Activated T-cell treated with anti-CD3 and anti-CD28 coated beads, Interleukin-2, amount 50 U/mL, for 4 hours (primary cell): Measurements from ENCODE around the gene AKIRIN1. TPM values are rescaled to one million over a fixed set of nuclear protein-coding genes. Genes with fewer than 3 reads are reported as not detected.
"Not testable (repeated sequence)": the region's sequence is repeated elsewhere in the genome, so short reads cannot be mapped to it uniquely, and the experiment has no call there.

Source experiments
- ATAC-seq, 2 donors: fragments of 200-7000 bp; cut with Tn5 transposase; one replicate each; pipeline ENCODE4 v1.10.0; 2021
- DNase-seq: peaks from one replicate; pipeline ENCODE4 v3.0.0-alpha.2; 2020
- H3K27me3 Mint-ChIP-seq: one replicate; pipeline ENCODE4 v1.8.0; 2021; ENCODE audit warnings: low read depth, mixed read lengths
- H3K36me3 Mint-ChIP-seq: one replicate; pipeline ENCODE4 v1.8.0; 2022; ENCODE audit warnings: mixed read lengths; ENCODE audit not compliant: insufficient read depth
- H3K4me1 Mint-ChIP-seq: one replicate; pipeline ENCODE4 v1.8.0; 2021; ENCODE audit warnings: low read depth, mixed read lengths
- H3K4me3 Mint-ChIP-seq: one replicate; pipeline ENCODE4 v1.8.0; 2021; ENCODE audit warnings: mild to moderate bottlenecking, moderate library complexity, mixed read lengths
- H3K9me3 Mint-ChIP-seq: one replicate; pipeline ENCODE4 v1.8.0; 2021; ENCODE audit warnings: mixed read lengths
- total RNA-seq, 3 donors: library from RNA; stranded (reverse); gene quantifications; one replicate each; pipeline ENCODE4 v1.2.1, GENCODE V29; 2021

The AKIRIN1 gene
- total RNA-seq, 3 donors from 2014 or later, result 89.5 to 108 (median 97.3) TPM

DNA sequence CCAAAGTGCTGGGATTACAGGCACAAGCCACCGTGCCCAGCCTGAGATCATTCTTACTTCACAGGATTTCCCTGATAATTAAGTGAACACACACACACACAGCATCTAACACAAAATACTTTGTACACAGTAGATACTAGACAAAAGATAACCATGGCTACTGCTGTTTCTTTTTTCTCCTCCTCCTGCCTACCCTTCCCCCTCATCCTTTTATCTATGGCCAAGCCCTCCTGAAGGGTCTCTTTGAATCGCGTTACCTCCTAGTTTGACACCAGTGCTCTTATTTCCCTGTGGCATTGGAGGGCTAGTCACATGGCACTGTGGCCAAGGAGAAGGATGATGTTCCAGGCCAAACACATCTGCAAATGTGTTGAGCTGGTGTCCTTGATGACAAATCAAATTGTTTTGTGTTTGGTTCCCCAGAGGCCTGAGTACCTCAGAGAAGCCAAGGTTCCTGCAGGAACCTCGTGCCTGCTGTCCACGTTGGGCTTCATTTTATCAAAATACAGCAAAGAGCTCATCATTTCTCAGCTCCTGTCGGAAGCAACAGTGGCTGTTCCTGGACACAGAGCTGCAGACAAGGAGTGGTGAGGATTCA lies 55.6 kb downstream of the AKIRIN1 start:
- H3K36me3 Mint-ChIP-seq, result peaks cover 26% of the 10 kb centered on the region
- ATAC-seq (no peak), DNase-seq (no peak)
- no peak overlapping the region for H3K4me3 Mint-ChIP-seq
- H3K27me3 Mint-ChIP-seq, result no peaks in the 10 kb centered on the region
- H3K4me1 Mint-ChIP-seq, result peaks cover 5% of the 10 kb centered on the region
- H3K9me3 Mint-ChIP-seq, result no peaks in the 10 kb centered on the region

DNA sequence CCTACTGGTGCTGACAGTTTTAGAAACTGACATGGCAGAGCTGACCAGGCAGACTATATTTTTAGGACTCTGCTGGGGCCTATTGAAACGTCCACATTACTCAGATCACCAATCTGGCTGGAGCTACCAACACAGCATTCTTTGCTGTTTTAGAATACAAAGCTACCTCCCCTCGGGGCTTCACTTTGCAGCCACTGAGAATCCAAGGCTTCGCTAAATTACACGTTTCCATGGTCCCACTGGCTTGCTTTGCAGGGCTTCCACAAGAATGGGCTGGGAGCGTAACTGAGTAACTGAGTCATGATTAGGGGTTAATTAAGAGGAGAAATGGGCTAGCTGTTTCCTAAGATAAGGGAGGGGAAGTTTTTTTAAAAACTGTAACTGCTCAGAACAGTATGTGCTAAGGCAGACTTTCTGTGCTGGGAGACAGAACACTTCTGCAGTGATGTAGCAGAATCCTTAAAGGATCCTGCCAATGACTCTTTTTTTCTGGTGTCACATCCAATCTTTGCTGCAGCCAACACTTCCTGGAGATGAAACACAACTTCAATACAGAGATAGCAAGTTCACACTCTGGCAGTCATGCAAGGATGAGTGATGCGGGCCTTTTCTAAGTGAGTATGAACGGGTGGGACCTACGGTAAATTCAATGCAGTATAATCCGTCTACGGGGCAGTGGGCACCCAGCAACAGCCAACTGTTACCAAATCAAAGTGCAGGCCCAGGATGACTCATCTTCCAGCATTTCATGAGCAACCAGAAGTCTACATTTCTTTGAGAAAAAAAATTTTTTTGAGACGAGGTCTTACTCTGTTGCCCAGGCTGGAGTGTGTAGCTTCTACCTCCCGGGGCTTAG lies 56.5 kb downstream of the AKIRIN1 start:
- Mint-ChIP-seq H3K4me3 (no peak overlapping the region), H3K4me1 (peaks cover 5% of the 10 kb centered on the region), H3K36me3 (peaks cover 23% of the 10 kb centered on the region), H3K9me3 (no peaks in the 10 kb centered on the region), H3K27me3 (no peaks in the 10 kb centered on the region)
- ATAC-seq, result peak; percentile 28 to 37
- DNase-seq, result no peak

DNA sequence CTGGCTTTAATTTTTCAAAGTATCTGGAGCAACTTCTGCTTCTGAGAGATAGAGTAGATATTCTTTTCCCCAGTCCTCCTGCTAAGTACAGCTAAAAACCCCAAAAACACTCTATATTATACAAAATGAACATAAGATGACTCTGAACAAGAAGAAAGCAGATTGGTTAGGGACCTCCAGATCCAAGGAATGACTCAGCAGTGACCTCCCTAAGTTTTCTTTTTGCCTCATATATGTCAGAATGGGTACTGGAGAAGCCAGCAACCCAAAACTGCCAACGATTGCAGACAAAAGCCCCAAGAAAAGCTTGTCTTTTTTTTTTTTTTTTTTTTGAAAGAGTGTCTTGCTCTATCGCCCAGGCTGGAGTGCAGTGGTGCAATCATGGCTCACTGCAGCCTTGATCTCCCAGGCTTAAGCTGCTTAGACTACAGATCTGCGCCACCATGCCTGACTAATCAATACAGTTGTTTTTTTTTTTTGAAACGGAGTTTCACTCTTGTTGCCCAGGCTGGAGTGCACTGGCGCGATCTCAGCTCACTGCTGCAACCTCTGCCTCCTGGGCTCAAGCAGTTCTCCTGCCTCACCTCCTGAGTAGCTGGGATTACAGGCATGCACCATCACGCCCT lies 57.8 kb downstream of the AKIRIN1 start:
- Mint-ChIP-seq H3K36me3 (peaks cover 21% of the 10 kb centered on the region), H3K4me1 (peaks cover 5% of the 10 kb centered on the region), H3K9me3 (no peaks in the 10 kb centered on the region)

DNA sequence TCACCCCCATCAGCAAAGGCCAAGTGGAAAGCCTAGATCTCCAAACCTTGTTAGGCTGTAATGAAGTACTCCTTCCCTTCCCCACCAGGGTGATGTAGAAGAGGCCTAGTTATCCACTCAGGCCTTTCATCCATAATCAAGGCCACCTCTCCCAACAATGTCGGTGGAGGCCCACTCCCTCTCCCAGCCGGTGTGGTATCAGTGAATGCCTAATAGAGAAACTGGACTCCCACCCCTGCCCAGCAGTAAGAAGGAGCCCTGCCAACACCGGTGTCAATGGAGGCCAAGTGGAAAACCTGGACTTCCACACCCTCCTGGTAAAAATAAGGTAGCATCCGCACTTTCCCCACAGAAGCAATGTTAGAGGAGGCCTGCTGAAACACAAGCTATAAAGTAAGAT lies 58.9 kb downstream of the AKIRIN1 start:
- ATAC-seq, result no peak
- no peak for DNase-seq
- Mint-ChIP-seq H3K4me1 (peaks cover 5% of the 10 kb centered on the region), H3K27me3 (no peaks in the 10 kb centered on the region), H3K9me3 (no peaks in the 10 kb centered on the region), H3K36me3 (peaks cover 19% of the 10 kb centered on the region), H3K4me3 (no peak overlapping the region)

More for the DNA sequence above, 57.8 kb downstream of the AKIRIN1 start:
- no peak for ATAC-seq
- Mint-ChIP-seq H3K27me3 (no peaks in the 10 kb centered on the region), H3K4me3 (no peak overlapping the region)
- no peak for DNase-seq

DNA sequence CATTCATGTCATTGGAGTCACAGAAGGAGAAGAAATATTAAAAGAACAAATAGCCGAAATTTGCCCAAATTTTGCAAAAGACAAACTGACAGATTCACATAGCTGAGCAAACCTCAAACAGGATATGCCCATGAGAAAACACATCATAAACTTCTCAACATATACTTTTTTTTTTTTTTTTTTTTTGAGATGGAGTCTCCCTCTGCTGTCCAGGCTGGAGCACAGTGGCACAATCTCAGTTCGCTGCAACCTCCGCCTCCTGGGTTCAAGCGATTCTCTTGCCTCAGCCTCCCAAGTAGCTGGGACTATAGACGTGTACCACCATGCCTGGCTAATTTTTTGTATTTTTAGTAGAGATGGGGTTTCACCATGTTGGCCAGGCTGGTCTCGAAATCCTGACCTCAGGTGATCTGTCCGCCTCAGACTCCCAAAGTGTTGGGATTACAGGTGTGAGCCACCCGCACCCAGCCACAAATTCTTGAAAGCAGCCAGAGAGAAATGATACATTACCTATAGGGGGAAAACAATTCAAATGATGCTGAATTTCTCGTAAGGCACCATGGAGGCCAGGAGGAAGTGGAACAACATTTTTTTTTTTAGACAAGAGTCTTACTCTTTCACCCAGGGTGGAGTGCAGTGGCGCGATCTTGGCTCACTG lies 60.2 kb downstream of the AKIRIN1 start:
- H3K36me3 Mint-ChIP-seq, result peaks cover 16% of the 10 kb centered on the region
- not testable (repeated sequence) for ATAC-seq, H3K4me3 Mint-ChIP-seq

DNA sequence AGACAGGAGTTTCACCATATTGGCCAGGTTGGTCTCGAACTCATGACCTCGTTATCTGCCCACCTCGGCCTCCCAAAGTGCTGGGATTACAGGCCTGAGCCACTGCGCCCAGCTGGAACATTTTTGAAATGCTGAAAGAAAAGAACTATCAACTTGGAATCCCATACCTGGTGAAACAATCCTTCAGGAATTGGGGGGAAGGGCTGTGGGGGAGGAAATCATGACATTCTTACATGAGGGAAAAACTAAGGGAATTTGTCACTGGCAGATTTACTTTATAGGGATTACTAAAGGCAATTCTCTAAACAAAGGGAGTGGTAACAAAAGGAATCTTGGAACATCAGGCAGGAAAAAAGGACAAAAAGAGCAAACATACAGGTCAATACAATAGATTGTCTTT lies 60.9 kb downstream of the AKIRIN1 start:
- Mint-ChIP-seq H3K4me3 (no peak overlapping the region), H3K4me1 (peaks cover 5% of the 10 kb centered on the region), H3K9me3 (no peaks in the 10 kb centered on the region), H3K36me3 (peaks cover 16% of the 10 kb centered on the region), H3K27me3 (no peaks in the 10 kb centered on the region)
- ATAC-seq, result no peak
- DNase-seq, result no peak

More for the DNA sequence above, 60.2 kb downstream of the AKIRIN1 start:
- not testable (repeated sequence) for DNase-seq, H3K9me3 Mint-ChIP-seq, H3K4me1 Mint-ChIP-seq, H3K27me3 Mint-ChIP-seq

DNA sequence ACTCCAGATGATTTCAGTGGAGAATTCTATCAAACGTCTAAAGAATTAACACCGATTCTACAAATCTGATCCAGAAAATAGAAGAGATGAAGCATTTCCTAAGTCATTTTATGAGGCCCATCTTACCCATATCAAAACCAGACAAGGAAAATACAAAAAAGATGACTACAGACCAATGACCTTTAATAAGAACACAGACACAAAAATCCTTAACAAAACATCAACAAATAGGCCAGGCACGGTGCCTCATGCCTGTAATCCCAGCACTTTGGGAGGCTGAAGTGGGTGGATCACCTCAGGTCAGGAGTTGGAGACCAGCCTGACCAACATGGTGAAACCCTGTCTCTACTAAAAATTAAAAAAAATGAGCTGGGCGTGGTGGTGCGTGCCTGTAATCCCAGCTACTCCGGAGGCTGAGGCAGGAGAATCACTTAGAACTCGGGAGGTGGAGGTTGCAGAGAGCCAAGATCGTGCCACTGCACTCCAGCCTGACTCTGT lies 64.2 kb downstream of the AKIRIN1 start:
- not testable (repeated sequence) for H3K9me3 Mint-ChIP-seq, H3K4me1 Mint-ChIP-seq, H3K27me3 Mint-ChIP-seq, DNase-seq, ATAC-seq, H3K36me3 Mint-ChIP-seq, H3K4me3 Mint-ChIP-seq

Other genes starting within 250 kb of the AKIRIN1 start
- 10 to 100 TPM; 12.4 to 20.2 (median 16.5) TPM for gene RRAGC, start 131.5 kb upstream of the AKIRIN1 start, total RNA-seq
- 10 to 100 TPM; 38.0 to 50.3 (median 48.9) TPM for gene MYCBP, start 117.9 kb upstream of the AKIRIN1 start, total RNA-seq
- gene GJA9, start 109.7 kb upstream of the AKIRIN1 start, total RNA-seq, result not detected
- not detected for gene RHBDL2, start 49.4 kb upstream of the AKIRIN1 start, total RNA-seq
- 100 to 1,000 TPM; 161 to 226 (median 205) TPM for gene NDUFS5, start 35.1 kb downstream of the AKIRIN1 start, total RNA-seq
- 100 to 1,000 TPM; 104 to 128 (median 120) TPM for gene MACF1, start 213.4 kb downstream of the AKIRIN1 start, total RNA-seq